ENCODE data around the gene KDM5A.

KDM5A gene

GRCh38 chr12:230925-231671, 158.0 kb downstream of the KDM5A start:
- Histone ChIP-seq H3K4me3 (ENCODE audit: extremely low read depth, insufficient read depth, low read length, poor library complexity, severe bottlenecking) (no peak overlapping the region), H3K4me1 (ENCODE audit: control insufficient read depth, insufficient read depth, low read length, poor library complexity, severe bottlenecking) (no peaks in the 10 kb centered on the region), H3K36me3 (ENCODE audit: control insufficient read depth, insufficient read depth, low read length) (no peaks in the 10 kb centered on the region), H3K9me3 (ENCODE audit: control insufficient read depth, low read length) (peaks cover 8% of the 10 kb centered on the region), H3K27ac (ENCODE audit: low read depth, low read length, severe bottlenecking) (no peak overlapping the region)
- 67 to 68% methylated on average over 11 to 12 of the region's 14 CpGs for WGBS, 2 experiments (ENCODE audit: insufficient coverage in 2 of 2)
